ENCODE data around the gene ZNF48. TPM values are rescaled to one million over a fixed set of nuclear protein-coding genes. Genes with fewer than 3 reads are reported as not detected.

The ZNF48 gene
- total RNA-seq, 1 experiment from 2014 or later = 8.9 TPM

- Histone ChIP-seq H3K79me2 (ENCODE audit: low read length) (peaks cover 25% of the 10 kb centered on the region), H3K4me2 (ENCODE audit: low read length) (no peak overlapping the region), H3F3A (ENCODE audit: low read length, unreplicated experiment) (no peaks in the 10 kb centered on the region), H3K9ac (ENCODE audit: low read length) (no peak overlapping the region), H3K9me2 (replicated peaks; ENCODE audit: low read length) (no peaks in the 10 kb centered on the region), H3K36me3 (ENCODE audit: low read depth, low read length) (no peaks in the 10 kb centered on the region; the same call in 1 of the 2 replicates), H2AFZ (ENCODE audit: low read length) (no peak overlapping the region), H3K4me3 (ENCODE audit: low read length) (no peak overlapping the region), H3K27ac (ENCODE audit: low read length) (no peak overlapping the region; the same call in 1 of the 2 replicates), H4K20me1 (ENCODE audit: low read length) (peaks cover 11% of the 10 kb centered on the region), H3K9me3 (ENCODE audit: low read length) (no peaks in the 10 kb centered on the region), H3K4me1 (ENCODE audit: insufficient read depth, low read length) (peaks cover 32% of the 10 kb centered on the region), H3K27me3 (ENCODE audit: low read length) (no peaks in the 10 kb centered on the region)
- ChIA-PET CTCF (no interaction called here), POLR2A (ENCODE audit: unreplicated experiment) (no interaction called here)
- ATAC-seq (no peak), DNase-seq (no peak)
- TF ChIP-seq EZH2 (IDR thresholded peaks at IDR 0.05; ENCODE audit: low read length, unreplicated experiment) (no peak), EZH2phosphoT487 (IDR thresholded peaks at IDR 0.05; ENCODE audit: borderline replicate concordance, low read length) (no peak), CTCF (conservative IDR thresholded peaks at IDR 0.05; ENCODE audit: low read depth, low read length) (no peak)
- BruUV-seq (replicated peaks) = no TSS peak
- intact Hi-C loops (cut with micrococcal nuclease) = no loop called here
Measured at GRCh38 chr16:30356401-30357084, 38.7 kb upstream of the ZNF48 start.

GRCh38 chr16:30357085-30357714 lies 38.0 kb upstream of the ZNF48 start:
- no peaks in the 10 kb centered on the region for H3F3A ChIP-seq (ENCODE audit: low read length, unreplicated experiment)
- no peak overlapping the region for H3K27ac ChIP-seq (ENCODE audit: low read length)
- DNase-seq = no peak
- TF ChIP-seq EZH2 (IDR thresholded peaks at IDR 0.05; ENCODE audit: low read length, unreplicated experiment) = no peak
- TF ChIP-seq CTCF (conservative IDR thresholded peaks at IDR 0.05; ENCODE audit: low read depth, low read length) = no peak
- no peak for TF ChIP-seq EZH2phosphoT487 (IDR thresholded peaks at IDR 0.05; ENCODE audit: borderline replicate concordance, low read length)
- ChIA-PET CTCF (no interaction called here), POLR2A (ENCODE audit: unreplicated experiment) (no interaction called here)
- no peak for ATAC-seq
- H3K4me3 ChIP-seq (ENCODE audit: low read length) = no peak overlapping the region
- no peaks in the 10 kb centered on the region for H3K9me3 ChIP-seq (ENCODE audit: low read length)
- H3K36me3 ChIP-seq (ENCODE audit: low read depth, low read length) = no peaks in the 10 kb centered on the region; the same call in 1 of the 2 replicates
- H3K4me2 ChIP-seq (ENCODE audit: low read length) = no peak overlapping the region
- no peaks in the 10 kb centered on the region for H3K9me2 ChIP-seq (replicated peaks; ENCODE audit: low read length)
- no peak overlapping the region for H2AFZ ChIP-seq (ENCODE audit: low read length)
- H3K9ac ChIP-seq (ENCODE audit: low read length) = no peak overlapping the region
- H3K4me1 ChIP-seq (ENCODE audit: insufficient read depth, low read length) = peaks cover 26% of the 10 kb centered on the region
- peaks cover 7% of the 10 kb centered on the region for H4K20me1 ChIP-seq (ENCODE audit: low read length)
- BruUV-seq (replicated peaks) = no TSS peak
- intact Hi-C loops (cut with micrococcal nuclease) = no loop called here
- no peaks in the 10 kb centered on the region for H3K27me3 ChIP-seq (ENCODE audit: low read length)
- H3K79me2 ChIP-seq (ENCODE audit: low read length) = peaks cover 27% of the 10 kb centered on the region
